Breast epithelium (tissue), 4 donors: ENCODE data around the gene CTIF. TPM values are rescaled to one million over a fixed set of nuclear protein-coding genes. Genes with fewer than 3 reads are reported as not detected.

Source experiments
- DNase-seq, 2 donors: peaks; one replicate each; pipeline ENCODE4 v3.0.0-alpha.2; 2019; ENCODE audit warnings: low spot score in 2 of 2
- H3K27ac ChIP-seq, 2 donors: fragments of 200-600 bp; sonication (generic) in 1 of 2; one replicate each; pipeline ENCODE4 v1.5.1; 2016 to 2019; ENCODE audit warnings: mild to moderate bottlenecking in 1 of 2
- H3K27me3 ChIP-seq, 2 donors: fragments of 200-600 bp; sonication (generic) in 1 of 2; one replicate each; pipeline versions ENCODE4 v1.5.1 to v1.6.0; 2017 to 2019; ENCODE audit warnings: control low read depth in 1 of 2, mild to moderate bottlenecking in 1 of 2
- H3K36me3 ChIP-seq: fragments of 200-600 bp; one replicate; pipeline ENCODE4 v1.5.1; 2019
- H3K4me1 ChIP-seq, 2 donors: fragments of 200-600 bp; sonication (generic); one replicate each; pipeline ENCODE4 v1.5.1; 2016 to 2019; ENCODE audit warnings: control low read depth in 1 of 2
- H3K4me3 ChIP-seq, 3 donors: fragments of 200-600 bp; sonication (generic); 1 replicate in 2 of 3; 2 replicates in 1 of 3; pipeline ENCODE4 v1.5.1; 2016 to 2019; ENCODE audit warnings: mild to moderate bottlenecking in 3 of 3, moderate library complexity in 2 of 3
- H3K9me3 ChIP-seq, 2 donors: fragments of 200-600 bp; sonication (generic) in 1 of 2; one replicate each; pipeline ENCODE4 v1.5.1; 2016 to 2019; ENCODE audit warnings: control low read depth in 1 of 2
- CTCF ChIP-seq, 3 donors: fragments of 450-650 bp; IDR thresholded peaks; one replicate each; pipeline ENCODE4 v1.5.1; 2016 to 2017; ENCODE audit warnings: antibody characterized with exemption in 3 of 3, mild to moderate bottlenecking in 3 of 3, moderate library complexity in 3 of 3
- POLR2A ChIP-seq: fragments of 450-650 bp; IDR thresholded peaks from one replicate; pipeline ENCODE4 v1.6.1; 2016; ENCODE audit warnings: antibody characterized with exemption, mild to moderate bottlenecking, moderate library complexity
- POLR2AphosphoS5 ChIP-seq, 3 donors: sonication (generic); formaldehyde crosslinking; IDR thresholded peaks; one replicate each; pipeline ENCODE4 v1.6.1; 2017; ENCODE audit warnings: antibody characterized with exemption in 3 of 3
- intact Hi-C: fragments of 100-400 bp; cut with DNase I; formaldehyde crosslinking; loops from one replicate; pipeline ENCODE4 v1.15.1; 2023; ENCODE audit warnings: low total_unique reads
- total RNA-seq, 3 donors: library from RNA; depleted of rRNA; stranded (reverse); fragments of >200 nt; gene quantifications; one replicate each; pipeline ENCODE4 v1.1.0, GENCODE V29; 2016

Gene CTIF
- total RNA-seq, 3 donors from 2014 or later = 28.8 to 78.9 (median 32.6) TPM

GRCh38 chr18:48553236-48553635 lies 14.4 kb downstream of the CTIF start:
- DNase-seq = peak; percentile 53 to 60
- intact Hi-C loops = no loop called here
- Histone ChIP-seq H3K4me3 (no peak overlapping the region), H3K4me1 (peaks cover 0 to 2% of the 10 kb centered on the region in 2 donors), H3K36me3 (no peaks in the 10 kb centered on the region), H3K27ac (peak overlapping the region; percentile 48 to 50), H3K9me3 (no peaks in the 10 kb centered on the region), H3K27me3 (no peaks in the 10 kb centered on the region)
- TF ChIP-seq POLR2A = no peak
- no peak for TF ChIP-seq POLR2AphosphoS5 (IDR thresholded peaks at IDR 0.05)
- TF ChIP-seq CTCF (IDR thresholded peaks at IDR 0.05) = no peak

- Histone ChIP-seq H3K36me3 (no peaks in the 10 kb centered on the region), H3K27me3 (no peaks in the 10 kb centered on the region), H3K9me3 (no peaks in the 10 kb centered on the region), H3K4me3 (no peak overlapping the region), H3K4me1 (no peaks in the 10 kb centered on the region), H3K27ac (no peak overlapping the region)
- intact Hi-C loops = no loop called here
- TF ChIP-seq POLR2AphosphoS5 (IDR thresholded peaks at IDR 0.05) (no peak), POLR2A (no peak), CTCF (IDR thresholded peaks at IDR 0.05) (no peak)
- no peak for DNase-seq
These were observed 16.0 kb downstream of the CTIF start for GRCh38 chr18:48554610-48555400.

DNA sequence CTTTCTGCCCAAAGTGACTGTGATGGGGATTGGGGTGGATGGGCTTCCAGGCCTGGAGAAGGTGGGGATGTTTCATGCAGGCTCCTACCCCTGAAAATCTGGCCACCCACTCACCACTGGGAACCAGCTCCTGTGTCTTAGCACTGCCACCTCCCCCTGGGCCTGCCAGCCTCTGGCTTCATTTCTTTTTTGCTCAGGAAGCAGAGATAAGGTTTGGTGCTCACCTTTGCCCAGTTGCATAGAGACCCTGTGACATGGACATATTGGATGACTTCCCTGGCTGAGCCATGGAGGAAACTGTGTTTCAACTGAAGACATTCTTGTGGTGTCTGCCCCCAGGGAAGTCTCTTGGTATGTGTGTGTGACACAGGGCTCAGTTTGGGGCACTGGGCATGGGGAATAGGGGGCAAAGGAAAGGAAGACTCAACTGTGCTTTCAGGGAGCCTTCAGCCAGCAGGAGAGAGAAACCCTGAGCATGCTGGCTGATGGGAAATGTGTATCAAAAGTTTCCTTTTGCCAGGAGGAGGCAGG lies 16.7 kb downstream of the CTIF start:
- no peaks in the 10 kb centered on the region for H3K36me3 ChIP-seq
- H3K27ac ChIP-seq = no peak overlapping the region
- no peak for DNase-seq
- H3K27me3 ChIP-seq = no peaks in the 10 kb centered on the region
- TF ChIP-seq POLR2AphosphoS5 (IDR thresholded peaks at IDR 0.05) (no peak), POLR2A (no peak), CTCF (IDR thresholded peaks at IDR 0.05) (no peak)
- no peaks in the 10 kb centered on the region for H3K4me1 ChIP-seq
- no peak overlapping the region for H3K4me3 ChIP-seq
- intact Hi-C loops = no loop called here
- H3K9me3 ChIP-seq = no peaks in the 10 kb centered on the region

DNA sequence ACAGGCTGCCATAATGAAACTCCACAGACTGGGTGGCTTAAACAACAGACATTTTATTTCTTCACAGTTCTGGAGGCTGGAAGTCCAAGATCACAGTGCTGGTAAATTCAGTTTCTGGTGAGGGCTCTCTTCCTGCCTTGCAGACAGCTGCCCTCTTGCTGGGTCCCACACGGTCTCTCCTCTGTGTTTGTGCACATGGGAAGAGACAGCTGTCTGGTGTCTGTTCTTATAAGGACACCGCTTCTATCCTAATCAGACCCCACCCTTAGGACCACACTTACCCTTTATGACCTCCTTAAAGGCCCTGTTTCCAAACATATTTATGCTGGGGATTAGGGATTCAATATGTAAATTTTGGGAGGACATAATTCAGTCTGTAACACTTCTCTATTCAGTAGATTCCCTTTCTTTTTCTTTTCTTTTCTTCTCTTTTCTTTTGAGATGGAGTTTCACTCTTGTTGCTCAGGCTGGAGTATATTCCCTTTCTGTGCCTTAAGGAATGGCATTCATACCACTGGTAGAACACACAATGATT lies 18.9 kb downstream of the CTIF start:
- TF ChIP-seq CTCF (IDR thresholded peaks at IDR 0.05) (no peak), POLR2AphosphoS5 (IDR thresholded peaks at IDR 0.05) (no peak), POLR2A (no peak)

GRCh38 chr18:48558248-48558647 lies 19.4 kb downstream of the CTIF start:
- Histone ChIP-seq H3K9me3 (no peaks in the 10 kb centered on the region), H3K36me3 (no peaks in the 10 kb centered on the region), H3K27me3 (no peaks in the 10 kb centered on the region), H3K4me3 (no peak overlapping the region), H3K27ac (no peak overlapping the region), H3K4me1 (no peaks in the 10 kb centered on the region)
- intact Hi-C loops = no loop called here
- DNase-seq = no peak
- TF ChIP-seq POLR2AphosphoS5 (IDR thresholded peaks at IDR 0.05) = no peak
- no peak for TF ChIP-seq POLR2A
- no peak for TF ChIP-seq CTCF (IDR thresholded peaks at IDR 0.05)

More for the DNA sequence above, 18.9 kb downstream of the CTIF start:
- Histone ChIP-seq H3K27me3 (no peaks in the 10 kb centered on the region), H3K9me3 (no peaks in the 10 kb centered on the region), H3K4me3 (no peak overlapping the region), H3K27ac (no peak overlapping the region), H3K36me3 (no peaks in the 10 kb centered on the region), H3K4me1 (no peaks in the 10 kb centered on the region)
- DNase-seq = no peak
- intact Hi-C loops = no loop called here
